A673 (cell line): Measurements from ENCODE around the gene FKBP5. TPM values are rescaled to one million over a fixed set of nuclear protein-coding genes. Genes with fewer than 3 reads are reported as not detected.

Experiments
- BruUV-seq: library from RNA; stranded (reverse); fragments of 400-500 nt; replicated peaks from 2 replicates; lab custom pipeline; 2021; lab: Mats Ljungman, UMichigan
- CTCF ChIA-PET: fragments of 300-600 bp; sonication (Branson Sonifier 250); formaldehyde crosslinking; loops from one replicate; lab custom pipeline; 2022; ENCODE audit warnings: antibody characterized with exemption; lab: Charles Lee
- POLR2A ChIA-PET: fragments of 300-600 bp; sonication (Branson Sonifier 250); formaldehyde crosslinking; loops from one replicate; lab custom pipeline; 2022; ENCODE audit warnings: antibody characterized with exemption; ENCODE audit not compliant: low non-redundant PET; lab: Charles Lee
- DNase-seq: peaks from one replicate; pipeline ENCODE4 v3.0.0-alpha.2; 2015; ENCODE audit warnings: low spot score
- H3K27ac ChIP-seq: fragments of 200-600 bp; sonication (generic); 2 replicates; pipeline ENCODE4 v1.5.1; 2016; ENCODE audit warnings: mixed run types, low read depth, mild to moderate bottlenecking, mixed read lengths, antibody characterized with exemption, low read length; ENCODE audit not compliant: poor library complexity, severe bottlenecking
- H3K27me3 ChIP-seq: fragments of 200-600 bp; sonication (generic); replicated peaks from 2 replicates; pipeline ENCODE4 v1.6.1; 2017; ENCODE audit warnings: mixed run types, low read depth, mild to moderate bottlenecking, mixed read lengths, antibody characterized with exemption, low read length; ENCODE audit not compliant: insufficient read depth, poor library complexity
- H3K36me3 ChIP-seq: fragments of 200-600 bp; sonication (generic); 2 replicates; pipeline ENCODE4 v1.6.1; 2016; ENCODE audit warnings: mixed run types, mild to moderate bottlenecking, mixed read lengths, antibody characterized with exemption, low read length; ENCODE audit not compliant: insufficient read depth, poor library complexity, severe bottlenecking
- H3K4me1 ChIP-seq: fragments of 200-600 bp; sonication (generic); 2 replicates; pipeline ENCODE4 v1.6.1; 2017; ENCODE audit warnings: mixed run types, mild to moderate bottlenecking, mixed read lengths, antibody characterized with exemption, low read length; ENCODE audit not compliant: insufficient read depth, poor library complexity, severe bottlenecking
- H3K4me3 ChIP-seq: fragments of 200-600 bp; sonication (generic); 2 replicates; pipeline ENCODE4 v1.5.1; 2016; ENCODE audit warnings: low read depth, mixed run types, mild to moderate bottlenecking, mixed read lengths, low read length; ENCODE audit not compliant: poor library complexity, severe bottlenecking
- H3K9me3 ChIP-seq: fragments of 200-600 bp; sonication (generic); 2 replicates; pipeline ENCODE4 v1.6.1; 2016; ENCODE audit warnings: mixed run types, low read depth, mild to moderate bottlenecking, mixed read lengths, antibody characterized with exemption, low read length; ENCODE audit not compliant: poor library complexity, severe bottlenecking
- EZH2 ChIP-seq: fragments of 200-600 bp; sonication (generic); IDR thresholded peaks from 2 replicates; pipeline ENCODE4 v1.6.1; 2017; ENCODE audit warnings: borderline replicate concordance, low read depth, mild to moderate bottlenecking, mixed read lengths, antibody characterized with exemption, low read length; ENCODE audit not compliant: poor library complexity, severe bottlenecking
- intact Hi-C: fragments of 100-400 bp; cut with micrococcal nuclease; formaldehyde crosslinking; loops from one replicate; pipeline ENCODE4 v1.10.0; 2022; ENCODE audit not compliant: unreplicated experiment
- total RNA-seq: library from RNA; stranded (reverse); gene quantifications from 2 replicates; pipeline ENCODE4 v1.2.3, GENCODE V29; 2021
- TF ChIP-seq, protein P1 (sequence below): fragments of 300-800, 200-600 bp; sonication (generic); conservative IDR thresholded peaks from 2 replicates; pipeline ENCODE4 v1.5.1; 2017; ENCODE audit warnings: low read depth, mild to moderate bottlenecking, antibody characterized with exemption, low read length, moderate library complexity, mixed read lengths

Gene FKBP5
- total RNA-seq, 1 experiment from 2014 or later: 20.4 TPM

DNA sequence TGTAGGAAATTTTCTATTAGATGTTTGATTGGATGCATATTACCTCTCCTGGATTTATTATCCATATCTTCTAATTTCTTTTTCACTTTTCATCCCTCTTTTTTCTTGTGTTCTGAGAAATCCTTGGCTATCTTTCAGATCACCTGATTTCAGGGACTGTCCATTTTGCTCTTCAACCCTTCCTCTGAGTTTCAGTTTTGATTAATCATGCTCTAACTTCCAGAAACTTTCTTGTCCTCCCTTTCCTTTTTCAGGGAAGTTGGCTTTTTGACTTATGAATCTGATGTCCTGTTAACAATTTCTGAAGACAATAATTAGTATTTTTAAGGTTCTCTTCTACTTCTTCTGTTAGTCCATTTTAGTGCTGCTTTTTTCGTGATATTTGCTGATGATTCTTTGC is 79.1 kb downstream of the FKBP5 start:
- H3K27ac ChIP-seq: no peak overlapping the region
- BruUV-seq: no TSS peak
- H3K27me3 ChIP-seq: no peaks in the 10 kb centered on the region
- ChIA-PET CTCF (no interaction called here), POLR2A (no interaction called here)
- intact Hi-C loops: no loop called here
- no peaks in the 10 kb centered on the region for H3K9me3 ChIP-seq
- no peak for DNase-seq
- H3K36me3 ChIP-seq: no peaks in the 10 kb centered on the region
- no peaks in the 10 kb centered on the region for H3K4me1 ChIP-seq
- TF ChIP-seq, protein P1, sequence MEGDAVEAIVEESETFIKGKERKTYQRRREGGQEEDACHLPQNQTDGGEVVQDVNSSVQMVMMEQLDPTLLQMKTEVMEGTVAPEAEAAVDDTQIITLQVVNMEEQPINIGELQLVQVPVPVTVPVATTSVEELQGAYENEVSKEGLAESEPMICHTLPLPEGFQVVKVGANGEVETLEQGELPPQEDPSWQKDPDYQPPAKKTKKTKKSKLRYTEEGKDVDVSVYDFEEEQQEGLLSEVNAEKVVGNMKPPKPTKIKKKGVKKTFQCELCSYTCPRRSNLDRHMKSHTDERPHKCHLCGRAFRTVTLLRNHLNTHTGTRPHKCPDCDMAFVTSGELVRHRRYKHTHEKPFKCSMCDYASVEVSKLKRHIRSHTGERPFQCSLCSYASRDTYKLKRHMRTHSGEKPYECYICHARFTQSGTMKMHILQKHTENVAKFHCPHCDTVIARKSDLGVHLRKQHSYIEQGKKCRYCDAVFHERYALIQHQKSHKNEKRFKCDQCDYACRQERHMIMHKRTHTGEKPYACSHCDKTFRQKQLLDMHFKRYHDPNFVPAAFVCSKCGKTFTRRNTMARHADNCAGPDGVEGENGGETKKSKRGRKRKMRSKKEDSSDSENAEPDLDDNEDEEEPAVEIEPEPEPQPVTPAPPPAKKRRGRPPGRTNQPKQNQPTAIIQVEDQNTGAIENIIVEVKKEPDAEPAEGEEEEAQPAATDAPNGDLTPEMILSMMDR: no peak
- no peak for TF ChIP-seq EZH2
- H3K4me3 ChIP-seq: no peak overlapping the region

DNA sequence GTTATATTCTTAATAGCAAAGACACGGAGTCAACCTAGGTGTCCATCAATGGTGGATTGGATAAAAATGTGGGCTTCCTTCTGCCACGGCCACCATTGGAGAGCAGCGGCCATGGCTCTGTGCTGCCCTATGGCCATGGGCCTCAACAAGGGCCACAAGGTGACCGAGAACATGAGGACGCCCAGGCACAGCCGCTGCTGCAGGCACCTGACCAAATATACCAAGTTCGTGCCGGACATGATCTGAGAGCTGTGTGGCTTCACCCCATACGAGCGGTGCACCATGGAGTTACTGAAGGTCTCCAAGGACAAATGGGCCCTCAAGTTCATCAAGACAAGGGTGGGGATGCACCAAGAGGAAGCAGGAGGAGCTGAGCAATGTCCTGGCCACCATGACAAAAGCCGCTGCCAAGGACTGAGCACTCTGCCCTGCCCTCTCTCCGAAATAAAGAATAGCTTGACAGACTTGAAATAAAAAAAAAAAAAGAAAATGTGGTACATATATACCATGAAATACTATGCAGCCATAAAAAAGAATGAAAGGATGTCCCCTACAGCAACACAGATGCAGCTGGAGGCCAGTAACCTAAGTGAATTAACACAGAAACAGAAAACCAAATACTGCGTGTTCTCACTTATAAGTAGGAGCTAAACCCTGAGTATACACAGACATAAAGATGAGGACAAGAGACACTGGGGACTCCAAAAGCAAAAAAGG is 81.0 kb downstream of the FKBP5 start:
- Histone ChIP-seq H3K4me1 (peaks cover 6% of the 10 kb centered on the region), H3K27me3 (no peaks in the 10 kb centered on the region), H3K4me3 (no peak overlapping the region), H3K27ac (no peak overlapping the region), H3K9me3 (no peaks in the 10 kb centered on the region), H3K36me3 (no peaks in the 10 kb centered on the region)
- DNase-seq: no peak
- no TSS peak for BruUV-seq
- ChIA-PET POLR2A (no interaction called here), CTCF (interaction anchor here (0.5 kb wide), 1 partner anchor 73 kb away, joined by 5 read pairs; no protein-coding TSS in a partner anchor)
- intact Hi-C loops: no loop called here
- no peak for TF ChIP-seq EZH2
- TF ChIP-seq, protein P1: no peak

DNA sequence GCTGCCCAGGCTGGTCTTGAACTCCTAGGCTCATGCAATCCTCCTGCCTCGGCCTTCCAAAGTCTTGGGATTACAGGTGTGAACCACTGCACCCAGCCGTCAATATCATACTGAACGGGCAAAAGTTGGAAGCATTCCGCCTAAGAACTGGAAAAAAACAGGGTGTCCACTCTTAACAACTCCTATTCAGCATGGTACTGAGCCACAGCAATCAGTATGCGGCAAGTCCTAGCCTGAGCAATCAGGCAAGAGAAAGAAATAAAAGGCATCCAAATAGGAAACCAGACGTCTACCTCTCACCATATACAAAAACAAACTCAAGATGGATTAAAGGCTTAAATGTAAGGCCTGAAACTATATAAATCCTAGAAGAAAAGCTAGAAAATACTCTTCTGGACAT is 83.1 kb downstream of the FKBP5 start:
- intact Hi-C loops: no loop called here
- DNase-seq: no peak
- POLR2A ChIA-PET: no interaction called here
- Histone ChIP-seq H3K27me3 (no peaks in the 10 kb centered on the region), H3K4me1 (peaks cover 26% of the 10 kb centered on the region), H3K36me3 (no peaks in the 10 kb centered on the region), H3K9me3 (no peaks in the 10 kb centered on the region), H3K4me3 (no peak overlapping the region), H3K27ac (no peak overlapping the region)
- CTCF ChIA-PET: no interaction called here
- TF ChIP-seq, protein P1: no peak
- no peak for TF ChIP-seq EZH2
- BruUV-seq: no TSS peak
